ENCODE data around the gene GRIK3.

Gene GRIK3

DNA sequence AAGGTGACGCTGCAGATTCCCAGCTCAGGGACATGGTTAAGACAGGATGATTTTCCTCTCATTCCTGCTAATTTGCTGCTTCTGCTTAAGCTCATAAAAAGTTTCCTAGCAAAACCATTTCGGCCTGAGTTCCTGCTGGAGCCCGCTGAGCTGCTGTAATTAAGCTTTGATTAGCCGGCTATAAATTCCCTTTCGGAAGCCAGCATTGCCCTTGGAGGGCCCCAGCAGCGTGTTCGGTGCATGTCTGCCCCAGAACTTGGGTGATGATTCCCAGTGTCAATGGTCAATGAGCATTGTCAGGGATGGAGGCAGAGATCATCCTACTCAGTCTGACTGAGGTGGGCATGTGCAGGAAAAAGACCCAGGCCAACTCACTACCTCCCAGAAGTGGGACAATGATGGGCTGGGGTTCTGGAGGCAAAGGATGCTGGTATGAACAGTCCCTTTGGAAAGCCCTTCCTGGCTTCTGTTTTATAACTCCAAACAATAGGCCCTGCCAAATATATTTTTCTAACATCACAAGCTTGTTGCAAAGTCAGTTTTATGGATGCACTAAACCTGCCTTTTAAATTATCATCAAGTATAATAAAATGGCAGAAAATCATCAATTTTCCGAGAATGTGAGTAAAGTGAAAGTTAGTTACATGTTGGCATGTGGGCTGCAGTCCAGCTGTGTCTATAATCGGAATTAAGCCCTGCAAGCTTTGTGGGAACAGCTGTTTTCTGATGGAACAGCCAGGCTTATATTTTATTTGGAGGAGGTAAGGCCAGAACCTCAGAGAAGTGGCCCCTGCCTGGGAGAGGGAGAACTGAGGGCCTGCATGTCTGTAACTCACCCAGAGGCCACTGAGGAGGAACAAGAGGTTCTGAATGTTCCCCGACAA lies 257.1 kb downstream of the GRIK3 start:
- no peaks in the 10 kb centered on the region for H3K9me3 ChIP-seq (ENCODE audit: control insufficient read depth in 1 of 2, low read length in 2 of 2)
- no peak overlapping the region for H3K9ac ChIP-seq (ENCODE audit: low read depth in 1 of 2, low read length in 2 of 2)
- H3K4me3 ChIP-seq (ENCODE audit: low read depth in 1 of 2, low read length in 2 of 2): no peak overlapping the region
- peaks cover 3 to 6% of the 10 kb centered on the region in 2 donors for H3K4me1 ChIP-seq (ENCODE audit: control insufficient read depth in 1 of 2, insufficient read depth in 2 of 2, low read length in 2 of 2)
- H3K36me3 ChIP-seq (ENCODE audit: control insufficient read depth in 1 of 2, insufficient read depth in 2 of 2, low read length in 2 of 2): no peaks in the 10 kb centered on the region
- peaks cover 15 to 17% of the 10 kb centered on the region in 2 donors for H3K27me3 ChIP-seq (ENCODE audit: control insufficient read depth in 1 of 2, insufficient read depth in 2 of 2, low read length in 2 of 2)
- no peak overlapping the region for H3K27ac ChIP-seq (ENCODE audit: low read depth, low read length)

DNA sequence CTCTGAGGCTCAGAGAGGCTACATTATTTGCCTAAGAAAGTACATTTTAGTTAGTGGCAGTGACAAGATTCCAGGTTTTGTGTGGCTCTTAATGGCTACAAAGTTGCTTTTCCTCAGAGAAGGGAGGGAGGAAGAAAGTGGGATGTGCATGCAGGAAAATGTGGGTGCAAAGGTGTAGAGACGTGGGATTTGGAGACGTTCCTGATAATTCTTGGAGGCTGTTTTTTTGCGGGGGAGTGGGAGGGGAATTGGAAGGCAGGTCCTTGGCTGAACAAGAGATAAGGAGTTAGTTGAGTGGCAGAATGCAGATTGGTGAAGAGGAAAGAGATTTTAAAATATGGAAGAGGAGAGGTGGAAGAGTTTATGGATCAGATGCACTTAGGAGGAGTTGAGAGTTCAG lies 258.1 kb downstream of the GRIK3 start:
- H3K9ac ChIP-seq (ENCODE audit: low read depth in 1 of 2, low read length in 2 of 2): no peak overlapping the region
- no peaks in the 10 kb centered on the region for H3K36me3 ChIP-seq (ENCODE audit: control insufficient read depth in 1 of 2, insufficient read depth in 2 of 2, low read length in 2 of 2)
- peaks cover 23 to 25% of the 10 kb centered on the region in 2 donors for H3K27me3 ChIP-seq (ENCODE audit: control insufficient read depth in 1 of 2, insufficient read depth in 2 of 2, low read length in 2 of 2)
- H3K4me3 ChIP-seq (ENCODE audit: low read depth in 1 of 2, low read length in 2 of 2): no peak overlapping the region
- no peaks in the 10 kb centered on the region for H3K9me3 ChIP-seq (ENCODE audit: control insufficient read depth in 1 of 2, low read length in 2 of 2)
- peaks cover 3 to 6% of the 10 kb centered on the region in 2 donors for H3K4me1 ChIP-seq (ENCODE audit: control insufficient read depth in 1 of 2, insufficient read depth in 2 of 2, low read length in 2 of 2)
- no peak overlapping the region for H3K27ac ChIP-seq (ENCODE audit: low read depth, low read length)

DNA sequence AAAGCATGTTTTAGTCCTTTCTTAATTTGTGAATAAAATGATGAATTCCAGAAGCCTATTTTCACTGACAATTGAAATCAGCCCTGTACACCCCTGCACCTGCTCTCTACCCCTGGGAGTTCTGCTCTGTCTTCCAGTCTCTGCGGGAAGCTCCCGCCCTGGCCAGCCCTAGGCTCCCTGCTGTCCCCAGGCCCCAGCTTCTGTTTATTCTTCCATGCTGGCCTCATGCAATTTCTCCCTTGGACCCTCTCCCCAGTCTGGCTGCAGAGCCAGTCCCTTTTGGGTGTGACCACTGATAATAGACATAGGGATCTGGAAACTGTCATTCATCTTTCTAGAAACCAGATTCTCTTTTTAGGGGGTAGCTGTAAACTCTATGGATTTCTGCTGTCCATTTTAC lies 258.6 kb downstream of the GRIK3 start:
- Histone ChIP-seq H3K4me1 (ENCODE audit: control insufficient read depth in 1 of 2, insufficient read depth in 2 of 2, low read length in 2 of 2) (peaks cover 3 to 6% of the 10 kb centered on the region in 2 donors), H3K27me3 (ENCODE audit: control insufficient read depth in 1 of 2, insufficient read depth in 2 of 2, low read length in 2 of 2) (peaks cover 25 to 30% of the 10 kb centered on the region in 2 donors), H3K9ac (ENCODE audit: low read depth in 1 of 2, low read length in 2 of 2) (no peak overlapping the region)

DNA sequence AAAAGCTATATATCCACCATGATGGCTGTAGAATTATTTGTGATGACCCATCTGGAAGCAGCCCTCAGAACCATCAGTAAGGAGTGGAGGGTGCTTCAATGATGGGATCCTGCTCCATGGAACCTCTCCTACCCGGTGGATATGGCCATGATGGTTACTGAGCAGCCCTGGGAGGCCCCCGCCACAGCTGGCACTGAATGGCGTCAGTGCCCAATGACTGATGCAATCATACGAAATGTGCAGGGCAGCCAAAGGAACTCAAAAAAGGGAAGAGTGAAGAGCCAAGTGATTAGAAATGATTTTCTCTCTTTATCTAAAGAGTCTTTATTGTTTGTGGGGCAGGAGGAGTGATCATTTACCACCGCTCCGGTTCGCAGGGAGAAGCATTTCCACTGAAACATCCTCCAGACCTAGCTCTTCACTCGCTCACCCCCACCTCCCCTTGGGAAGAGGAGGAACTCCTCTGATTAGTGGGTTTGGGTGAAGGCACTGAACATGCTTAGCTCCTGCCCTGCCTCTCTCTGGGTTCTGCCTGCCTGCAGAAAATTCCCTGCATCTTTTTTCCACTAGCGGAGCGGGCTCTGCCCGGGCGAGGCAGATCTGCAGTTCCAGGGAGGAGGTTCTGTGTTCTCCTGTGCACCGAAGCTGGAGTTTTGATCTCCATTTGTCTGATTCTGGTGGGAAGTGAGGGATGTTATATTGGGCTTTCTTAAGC lies 260.3 kb downstream of the GRIK3 start:
- H3K27ac ChIP-seq (ENCODE audit: low read depth, low read length): no peak overlapping the region
- no peak overlapping the region for H3K9ac ChIP-seq (ENCODE audit: low read depth in 1 of 2, low read length in 2 of 2)
- no peaks in the 10 kb centered on the region for H3K9me3 ChIP-seq (ENCODE audit: control insufficient read depth in 1 of 2, low read length in 2 of 2)
- no peak overlapping the region for H3K4me3 ChIP-seq (ENCODE audit: low read depth in 1 of 2, low read length in 2 of 2)
- H3K4me1 ChIP-seq (ENCODE audit: control insufficient read depth in 1 of 2, insufficient read depth in 2 of 2, low read length in 2 of 2): peaks cover 0 to 3% of the 10 kb centered on the region in 2 donors
- H3K36me3 ChIP-seq (ENCODE audit: control insufficient read depth in 1 of 2, insufficient read depth in 2 of 2, low read length in 2 of 2): no peaks in the 10 kb centered on the region
- H3K27me3 ChIP-seq (ENCODE audit: control insufficient read depth in 1 of 2, insufficient read depth in 2 of 2, low read length in 2 of 2): peaks cover 39 to 43% of the 10 kb centered on the region in 2 donors

More for the DNA sequence above, 258.6 kb downstream of the GRIK3 start:
- H3K9me3 ChIP-seq (ENCODE audit: control insufficient read depth in 1 of 2, low read length in 2 of 2): no peaks in the 10 kb centered on the region
- no peak overlapping the region for H3K4me3 ChIP-seq (ENCODE audit: low read depth in 1 of 2, low read length in 2 of 2)
- H3K36me3 ChIP-seq (ENCODE audit: control insufficient read depth in 1 of 2, insufficient read depth in 2 of 2, low read length in 2 of 2): no peaks in the 10 kb centered on the region
- no peak overlapping the region for H3K27ac ChIP-seq (ENCODE audit: low read depth, low read length)

DNA sequence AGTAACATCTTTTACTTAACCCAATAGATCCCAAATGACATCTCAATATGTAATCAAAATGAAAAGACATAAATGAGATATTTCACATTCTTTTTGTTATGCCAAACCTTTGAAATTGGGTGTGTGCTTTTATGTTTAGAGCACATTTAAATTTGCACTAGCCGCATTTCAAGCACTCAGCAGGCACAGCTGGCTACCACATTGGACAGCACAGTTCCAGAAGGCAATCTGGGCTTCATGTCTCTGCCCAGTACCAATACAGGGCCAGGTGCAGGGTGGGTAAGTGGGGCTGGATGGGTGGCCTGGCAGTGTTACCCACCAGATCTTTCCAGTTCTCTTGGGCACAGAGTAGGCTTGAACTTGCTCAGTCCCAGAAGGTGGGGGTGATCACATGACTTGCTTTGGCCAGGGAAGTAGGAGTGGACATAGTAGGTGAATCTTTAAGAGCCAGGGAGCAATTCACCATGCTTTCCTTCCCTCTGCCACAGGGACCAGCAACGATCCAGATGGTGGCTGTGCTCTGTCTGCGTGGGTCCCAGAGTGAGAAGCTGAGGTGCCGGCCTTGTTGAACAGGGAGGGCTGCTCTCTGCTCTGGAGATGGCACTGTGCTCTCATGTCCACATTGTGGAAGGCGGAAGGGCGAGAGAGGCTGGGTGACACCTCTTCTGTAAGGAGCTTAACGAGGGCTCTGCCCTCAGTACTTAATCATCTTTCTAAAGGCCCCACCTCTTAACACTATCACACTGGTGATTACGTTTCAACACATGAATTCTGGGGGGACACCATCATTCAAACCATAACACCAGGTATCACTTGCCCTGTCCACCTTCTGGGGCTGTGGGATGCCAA lies 261.4 kb downstream of the GRIK3 start:
- H3K4me3 ChIP-seq (ENCODE audit: low read depth in 1 of 2, low read length in 2 of 2): no peak overlapping the region
- H3K4me1 ChIP-seq (ENCODE audit: control insufficient read depth in 1 of 2, insufficient read depth in 2 of 2, low read length in 2 of 2): no peaks in the 10 kb centered on the region
- H3K27ac ChIP-seq (ENCODE audit: low read depth, low read length): no peak overlapping the region
- H3K27me3 ChIP-seq (ENCODE audit: control insufficient read depth in 1 of 2, insufficient read depth in 2 of 2, low read length in 2 of 2): peaks cover 41 to 43% of the 10 kb centered on the region in 2 donors
- H3K9ac ChIP-seq (ENCODE audit: low read depth in 1 of 2, low read length in 2 of 2): no peak overlapping the region
- H3K36me3 ChIP-seq (ENCODE audit: control insufficient read depth in 1 of 2, insufficient read depth in 2 of 2, low read length in 2 of 2): no peaks in the 10 kb centered on the region
- H3K9me3 ChIP-seq (ENCODE audit: control insufficient read depth in 1 of 2, low read length in 2 of 2): no peaks in the 10 kb centered on the region

DNA sequence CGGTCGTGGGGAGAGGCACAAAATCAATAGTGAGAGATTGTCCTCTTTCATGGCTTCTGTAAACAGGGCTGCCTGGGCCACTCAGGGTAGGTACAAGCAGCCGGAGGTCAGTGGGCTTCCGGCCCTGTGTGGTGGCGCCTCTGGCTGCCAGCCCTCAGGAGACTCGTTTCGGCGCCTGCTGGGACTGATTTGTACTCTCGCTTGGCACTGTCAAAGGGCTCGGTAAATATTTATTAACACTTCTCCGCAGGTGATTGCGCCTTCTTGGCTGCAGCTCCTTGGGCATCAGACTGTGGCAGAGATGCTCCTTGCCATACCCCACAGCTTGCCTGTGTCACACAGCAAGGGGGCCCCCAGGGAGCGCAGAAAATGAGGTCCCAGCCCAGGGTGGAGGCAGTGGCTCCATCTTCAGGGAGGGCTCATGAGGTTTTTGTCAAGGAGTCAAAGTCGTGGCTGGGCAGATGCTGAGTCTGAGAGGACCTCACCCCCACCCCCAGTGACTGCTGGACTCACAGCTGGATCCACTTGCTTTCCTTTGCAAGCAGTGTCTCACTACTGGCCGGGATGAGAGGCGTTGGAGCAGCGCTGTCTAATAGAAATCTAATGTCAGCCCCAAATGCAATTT lies 262.5 kb downstream of the GRIK3 start:
- Histone ChIP-seq H3K27me3 (ENCODE audit: control insufficient read depth in 1 of 2, insufficient read depth in 2 of 2, low read length in 2 of 2) (peaks cover 37 to 43% of the 10 kb centered on the region in 2 donors), H3K9me3 (ENCODE audit: control insufficient read depth in 1 of 2, low read length in 2 of 2) (no peaks in the 10 kb centered on the region), H3K36me3 (ENCODE audit: control insufficient read depth in 1 of 2, insufficient read depth in 2 of 2, low read length in 2 of 2) (no peaks in the 10 kb centered on the region), H3K9ac (ENCODE audit: low read depth in 1 of 2, low read length in 2 of 2) (no peak overlapping the region), H3K4me1 (ENCODE audit: control insufficient read depth in 1 of 2, insufficient read depth in 2 of 2, low read length in 2 of 2) (no peaks in the 10 kb centered on the region), H3K4me3 (ENCODE audit: low read depth in 1 of 2, low read length in 2 of 2) (no peak overlapping the region), H3K27ac (ENCODE audit: low read depth, low read length) (no peak overlapping the region)

DNA sequence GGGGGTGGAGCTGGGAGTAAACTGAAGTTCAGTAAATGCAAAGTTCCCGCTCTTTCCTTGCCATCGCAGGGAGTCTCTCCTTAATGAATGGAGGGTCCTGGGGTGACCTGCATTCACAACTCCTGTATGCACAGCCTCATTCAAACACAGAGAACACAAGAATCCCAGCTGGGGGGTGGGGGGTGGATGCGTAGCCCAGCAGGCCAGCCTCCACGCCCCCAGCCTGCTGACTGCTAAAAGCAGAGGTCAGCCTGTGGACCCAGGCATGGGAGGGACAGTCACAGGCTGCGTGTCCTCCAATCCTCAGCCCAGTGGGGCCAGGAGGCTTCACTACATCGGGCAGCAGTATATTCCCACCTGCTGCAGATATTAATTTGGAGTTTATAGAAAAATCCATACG lies 263.1 kb downstream of the GRIK3 start:
- no peak overlapping the region for H3K9ac ChIP-seq (ENCODE audit: low read depth in 1 of 2, low read length in 2 of 2)
- no peaks in the 10 kb centered on the region for H3K36me3 ChIP-seq (ENCODE audit: control insufficient read depth in 1 of 2, insufficient read depth in 2 of 2, low read length in 2 of 2)
- peaks cover 37 to 43% of the 10 kb centered on the region in 2 donors for H3K27me3 ChIP-seq (ENCODE audit: control insufficient read depth in 1 of 2, insufficient read depth in 2 of 2, low read length in 2 of 2)
- no peak overlapping the region for H3K27ac ChIP-seq (ENCODE audit: low read depth, low read length)
- H3K4me3 ChIP-seq (ENCODE audit: low read depth in 1 of 2, low read length in 2 of 2): no peak overlapping the region
- H3K9me3 ChIP-seq (ENCODE audit: control insufficient read depth in 1 of 2, low read length in 2 of 2): no peaks in the 10 kb centered on the region
- no peaks in the 10 kb centered on the region for H3K4me1 ChIP-seq (ENCODE audit: control insufficient read depth in 1 of 2, insufficient read depth in 2 of 2, low read length in 2 of 2)

DNA sequence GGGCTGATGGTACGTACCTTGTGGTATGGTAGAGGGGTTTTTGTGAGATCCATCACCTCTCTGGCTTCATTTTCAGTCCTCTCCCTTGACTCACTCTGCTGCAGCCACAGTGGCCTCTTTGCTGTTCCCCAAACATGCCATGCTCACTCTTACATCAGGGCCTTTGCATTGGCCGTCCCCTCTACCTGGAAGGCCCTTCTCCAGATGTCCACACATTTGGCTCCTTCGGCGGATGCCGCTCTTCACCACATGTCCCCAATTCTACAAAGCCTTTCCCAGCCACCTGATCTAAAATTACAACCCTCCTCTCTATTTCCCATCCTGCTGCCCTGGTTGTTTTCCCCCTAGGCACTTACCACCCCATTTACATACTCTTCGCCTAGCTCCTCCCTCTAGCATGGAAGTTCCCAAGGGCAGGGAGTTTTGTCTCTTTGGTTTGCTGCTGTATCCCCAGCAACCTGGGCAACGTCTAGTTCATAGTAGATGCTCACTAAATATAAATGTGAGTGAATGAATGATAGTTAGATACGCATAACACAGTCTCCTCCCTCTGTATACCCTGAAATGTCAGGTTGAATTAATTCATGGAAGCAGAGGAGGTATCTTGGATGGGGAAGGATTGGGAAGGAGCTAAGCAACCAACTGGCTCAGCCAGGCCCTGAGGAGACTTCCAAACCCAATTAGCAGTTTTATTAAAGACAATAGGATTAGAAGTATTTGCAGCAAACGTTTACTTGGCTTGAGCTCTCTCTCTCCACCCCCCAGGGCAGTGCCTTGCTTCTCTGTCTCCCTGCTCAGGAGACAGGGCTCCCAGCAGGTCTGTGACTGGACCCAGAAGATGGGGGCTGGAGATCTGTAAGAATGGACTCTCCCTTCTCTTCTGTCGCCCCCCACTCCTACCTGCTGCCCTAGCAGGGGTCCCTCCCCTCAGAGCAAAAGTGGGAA lies 264.2 kb downstream of the GRIK3 start:
- H3K9me3 ChIP-seq (ENCODE audit: control insufficient read depth in 1 of 2, low read length in 2 of 2): no peaks in the 10 kb centered on the region
- no peaks in the 10 kb centered on the region for H3K4me1 ChIP-seq (ENCODE audit: control insufficient read depth in 1 of 2, insufficient read depth in 2 of 2, low read length in 2 of 2)
- peaks cover 37 to 41% of the 10 kb centered on the region in 2 donors for H3K27me3 ChIP-seq (ENCODE audit: control insufficient read depth in 1 of 2, insufficient read depth in 2 of 2, low read length in 2 of 2)
- H3K27ac ChIP-seq (ENCODE audit: low read depth, low read length): no peak overlapping the region
- H3K9ac ChIP-seq (ENCODE audit: low read depth in 1 of 2, low read length in 2 of 2): no peak overlapping the region
- H3K4me3 ChIP-seq (ENCODE audit: low read depth in 1 of 2, low read length in 2 of 2): no peak overlapping the region
- H3K36me3 ChIP-seq (ENCODE audit: control insufficient read depth in 1 of 2, insufficient read depth in 2 of 2, low read length in 2 of 2): no peaks in the 10 kb centered on the region
